Measurements from ENCODE around the gene SPDYE6.
"Not testable (repeated sequence)": the region's sequence is repeated elsewhere in the genome, so short reads cannot be mapped to it uniquely, and the experiment has no call there.

The SPDYE6 gene

GRCh38 chr7:102390697-102391484 lies 34.6 kb upstream of the SPDYE6 start:
- intact Hi-C loops (cut with DNase I; ENCODE audit: low total_unique reads), result loop anchor here (2.0 kb wide), 1 partner anchor 112 kb away; no protein-coding TSS in a partner anchor

GRCh38 chr7:102389810-102390209 lies 33.6 kb upstream of the SPDYE6 start:
- intact Hi-C loops (cut with DNase I; ENCODE audit: low total_unique reads), result loop anchor here (2.0 kb wide), 1 partner anchor 111 kb away; no protein-coding TSS in a partner anchor
- H3K9me3 ChIP-seq, result no peaks in the 10 kb centered on the region
- TF ChIP-seq, protein P1, sequence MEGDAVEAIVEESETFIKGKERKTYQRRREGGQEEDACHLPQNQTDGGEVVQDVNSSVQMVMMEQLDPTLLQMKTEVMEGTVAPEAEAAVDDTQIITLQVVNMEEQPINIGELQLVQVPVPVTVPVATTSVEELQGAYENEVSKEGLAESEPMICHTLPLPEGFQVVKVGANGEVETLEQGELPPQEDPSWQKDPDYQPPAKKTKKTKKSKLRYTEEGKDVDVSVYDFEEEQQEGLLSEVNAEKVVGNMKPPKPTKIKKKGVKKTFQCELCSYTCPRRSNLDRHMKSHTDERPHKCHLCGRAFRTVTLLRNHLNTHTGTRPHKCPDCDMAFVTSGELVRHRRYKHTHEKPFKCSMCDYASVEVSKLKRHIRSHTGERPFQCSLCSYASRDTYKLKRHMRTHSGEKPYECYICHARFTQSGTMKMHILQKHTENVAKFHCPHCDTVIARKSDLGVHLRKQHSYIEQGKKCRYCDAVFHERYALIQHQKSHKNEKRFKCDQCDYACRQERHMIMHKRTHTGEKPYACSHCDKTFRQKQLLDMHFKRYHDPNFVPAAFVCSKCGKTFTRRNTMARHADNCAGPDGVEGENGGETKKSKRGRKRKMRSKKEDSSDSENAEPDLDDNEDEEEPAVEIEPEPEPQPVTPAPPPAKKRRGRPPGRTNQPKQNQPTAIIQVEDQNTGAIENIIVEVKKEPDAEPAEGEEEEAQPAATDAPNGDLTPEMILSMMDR (IDR thresholded peaks at IDR 0.05), result no peak

More at GRCh38 chr7:102390697-102391484, 34.6 kb upstream of the SPDYE6 start:
- DNase-seq, result peak; percentile 75 to 84
- Histone ChIP-seq H3K9me3 (no peaks in the 10 kb centered on the region), H3K27ac (no peak overlapping the region), H3K27me3 (no peaks in the 10 kb centered on the region), H3K4me1 (peaks cover 0 to 5% (median 0%) of the 10 kb centered on the region in 4 donors), H3K36me3 (peaks cover 0 to 28% (median 0%) of the 10 kb centered on the region in 3 donors), H3K4me3 (no peak overlapping the region)
- TF ChIP-seq, protein P1 (IDR thresholded peaks at IDR 0.05), result peak; percentile 80 to 91

GRCh38 chr7:102387064-102387463 lies 30.8 kb upstream of the SPDYE6 start:
- H3K4me1 ChIP-seq, result no peaks in the 10 kb centered on the region
- intact Hi-C loops (cut with DNase I; ENCODE audit: low total_unique reads), result no loop called here
- H3K36me3 ChIP-seq, result peaks cover 0 to 40% (median 0%) of the 10 kb centered on the region in 3 donors
- TF ChIP-seq, protein P1 (IDR thresholded peaks at IDR 0.05), result no peak
- no peak overlapping the region for H3K27ac ChIP-seq
- no peaks in the 10 kb centered on the region for H3K27me3 ChIP-seq
- H3K9me3 ChIP-seq, result no peaks in the 10 kb centered on the region
- no peak overlapping the region for H3K4me3 ChIP-seq
- DNase-seq, result no peak

More at GRCh38 chr7:102389810-102390209, 33.6 kb upstream of the SPDYE6 start:
- Histone ChIP-seq H3K27ac (no peak overlapping the region), H3K4me3 (no peak overlapping the region), H3K27me3 (no peaks in the 10 kb centered on the region), H3K36me3 (peaks cover 0 to 36% (median 0%) of the 10 kb centered on the region in 3 donors), H3K4me1 (no peaks in the 10 kb centered on the region)
- no peak for DNase-seq

DNA sequence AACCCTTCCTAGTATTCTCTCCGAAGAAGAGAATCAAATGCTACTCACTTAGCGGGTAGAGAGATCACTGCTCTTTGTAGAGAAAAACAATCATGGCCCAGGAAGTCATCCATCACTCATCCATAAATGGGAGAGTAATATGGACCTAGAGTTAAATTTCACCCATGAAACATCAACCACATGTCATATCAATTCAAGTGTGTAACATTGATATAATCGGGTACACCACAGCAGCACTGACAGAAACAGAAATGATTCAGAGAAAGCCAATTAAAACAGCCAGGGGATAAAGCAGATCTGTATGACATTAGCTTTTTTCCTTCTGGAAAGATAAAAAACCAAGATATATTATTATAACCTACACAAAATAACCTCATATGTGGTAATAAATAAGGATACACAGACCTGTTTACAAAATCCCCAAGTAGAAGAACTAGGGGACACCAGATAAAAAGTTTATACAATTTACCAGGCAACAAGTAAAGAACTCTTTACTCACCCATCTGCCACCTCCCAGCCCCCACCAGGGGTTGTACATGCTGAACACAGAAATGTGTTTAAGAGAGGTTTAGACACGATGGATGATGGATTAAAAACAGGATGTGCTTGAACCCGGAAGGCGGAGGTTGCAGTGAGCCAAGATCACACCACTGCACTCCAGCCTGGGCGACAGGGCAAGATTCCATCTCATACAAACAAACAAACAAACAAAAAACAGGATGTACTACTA lies 25.6 kb upstream of the SPDYE6 start:
- H3K4me1 ChIP-seq; H3K4me3 ChIP-seq; H3K27ac ChIP-seq; H3K9me3 ChIP-seq; intact Hi-C loops (cut with DNase I; ENCODE audit: low total_unique reads); H3K27me3 ChIP-seq; DNase-seq: not testable (repeated sequence)
- peaks cover 29 to 72% (median 45%) of the 10 kb centered on the region in 3 donors for H3K36me3 ChIP-seq

DNA sequence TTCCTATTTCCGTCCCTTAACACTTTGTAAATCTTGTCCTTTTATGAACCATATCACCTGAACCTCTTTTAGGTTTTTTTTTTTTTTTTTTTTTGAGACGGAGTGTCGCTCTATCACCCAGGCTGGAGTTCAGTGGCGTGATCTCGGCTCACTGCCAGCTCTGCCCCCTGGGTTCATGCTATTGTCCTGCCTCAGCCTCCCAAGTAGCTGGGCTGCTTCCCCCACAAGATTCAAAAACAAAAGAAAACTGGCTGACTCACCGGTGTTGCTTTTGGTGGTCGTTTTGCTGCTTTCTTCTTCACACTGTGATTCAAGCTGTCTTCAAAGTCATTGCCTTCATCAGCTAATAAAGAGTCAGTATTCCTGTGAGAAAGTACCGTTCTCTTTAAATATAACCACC lies 24.6 kb upstream of the SPDYE6 start:
- H3K9me3 ChIP-seq; H3K4me1 ChIP-seq; intact Hi-C loops (cut with DNase I; ENCODE audit: low total_unique reads); DNase-seq; H3K27me3 ChIP-seq; H3K27ac ChIP-seq; H3K4me3 ChIP-seq: not testable (repeated sequence)
- H3K36me3 ChIP-seq, result peaks cover 33 to 74% (median 51%) of the 10 kb centered on the region in 3 donors

DNA sequence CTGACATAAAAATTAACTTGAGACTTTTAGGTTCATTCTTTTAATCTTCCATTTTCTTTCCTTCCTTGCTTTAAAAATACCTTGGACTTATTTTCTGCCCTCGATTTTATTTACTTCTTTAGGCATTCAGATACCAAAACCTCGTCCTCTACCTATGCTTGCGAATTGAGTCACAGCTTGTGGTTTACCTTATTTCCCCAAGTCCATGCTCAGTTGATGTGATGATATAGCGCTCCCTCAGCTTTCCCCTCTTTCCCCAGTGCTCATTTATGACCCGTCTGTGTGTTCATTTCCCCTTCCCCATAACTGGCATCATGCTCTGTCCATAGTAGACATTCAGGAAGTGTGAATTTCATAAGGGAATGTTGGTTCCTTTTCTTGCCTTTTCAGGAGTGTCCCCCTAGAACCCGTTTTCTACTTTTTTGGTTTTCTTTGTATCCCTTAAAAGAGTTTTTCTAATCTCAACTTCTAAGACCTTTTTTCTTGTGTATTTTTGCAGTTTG lies 20.8 kb upstream of the SPDYE6 start:
- no peaks in the 10 kb centered on the region for H3K9me3 ChIP-seq
- no peak overlapping the region for H3K27ac ChIP-seq
- no peaks in the 10 kb centered on the region for H3K4me1 ChIP-seq
- no peak overlapping the region for H3K4me3 ChIP-seq
- H3K27me3 ChIP-seq, result no peaks in the 10 kb centered on the region
- TF ChIP-seq, protein P1 (IDR thresholded peaks at IDR 0.05), result no peak
- intact Hi-C loops (cut with DNase I; ENCODE audit: low total_unique reads), result no loop called here
- H3K36me3 ChIP-seq, result peaks cover 33 to 59% (median 55%) of the 10 kb centered on the region in 3 donors
- DNase-seq, result no peak

GRCh38 chr7:102372796-102373195 lies 16.6 kb upstream of the SPDYE6 start:
- H3K27ac ChIP-seq; H3K9me3 ChIP-seq; H3K4me3 ChIP-seq; H3K4me1 ChIP-seq; H3K27me3 ChIP-seq; DNase-seq; intact Hi-C loops (cut with DNase I; ENCODE audit: low total_unique reads): not testable (repeated sequence)
- H3K36me3 ChIP-seq, result peaks cover 14 to 23% (median 20%) of the 10 kb centered on the region in 3 donors

DNA sequence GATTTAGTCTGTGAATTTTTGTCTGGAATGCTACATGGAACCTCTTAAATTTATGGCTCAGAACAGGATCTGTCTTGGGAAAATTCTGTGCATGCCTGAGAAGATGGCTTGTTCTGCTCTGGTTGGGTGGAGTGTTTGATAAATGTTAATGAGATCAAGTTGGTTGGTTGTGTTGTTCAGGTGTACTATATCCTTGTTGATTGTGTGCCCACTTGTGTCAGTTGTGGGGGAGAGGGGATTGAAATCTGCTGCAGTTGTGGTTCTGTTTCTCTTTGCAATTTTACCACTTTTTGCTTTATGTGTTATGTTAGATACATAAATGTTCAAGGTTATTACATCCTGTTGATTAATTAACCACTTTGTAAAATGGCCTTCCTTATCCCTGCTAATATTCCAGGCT lies 13.8 kb upstream of the SPDYE6 start:
- DNase-seq; H3K4me3 ChIP-seq; H3K36me3 ChIP-seq; H3K27me3 ChIP-seq; H3K27ac ChIP-seq; intact Hi-C loops (cut with DNase I; ENCODE audit: low total_unique reads); H3K4me1 ChIP-seq; H3K9me3 ChIP-seq: not testable (repeated sequence)

DNA sequence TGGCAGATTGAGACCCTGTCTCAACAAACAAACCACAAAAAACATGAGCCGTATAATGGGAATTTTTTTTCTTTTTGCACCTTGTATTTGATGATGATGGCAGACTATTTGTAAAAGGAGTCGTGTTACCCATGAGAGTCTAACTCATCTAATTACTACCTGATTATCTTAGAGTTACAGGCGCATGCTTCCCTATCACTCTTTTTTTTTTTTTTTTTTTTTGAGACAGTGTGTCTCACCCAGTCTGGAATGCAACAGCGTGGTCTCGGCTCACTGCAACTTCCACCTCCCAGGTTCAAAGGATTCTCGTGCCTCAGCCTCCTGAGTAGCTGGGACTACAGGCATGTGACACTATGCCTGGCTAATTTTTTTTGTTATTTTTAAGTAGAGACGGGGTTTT lies 9.1 kb upstream of the SPDYE6 start:
- H3K9me3 ChIP-seq; H3K27ac ChIP-seq; H3K4me3 ChIP-seq; H3K27me3 ChIP-seq; H3K36me3 ChIP-seq; DNase-seq; intact Hi-C loops (cut with DNase I; ENCODE audit: low total_unique reads): not testable (repeated sequence)
- H3K4me1 ChIP-seq, result peaks cover 0 to 12% (median 3%) of the 10 kb centered on the region in 4 donors
